ENCODE results near the gene LRRC9. TPM values are rescaled to one million over a fixed set of nuclear protein-coding genes. Genes with fewer than 3 reads are reported as not detected.

Gene LRRC9
- total RNA-seq, 2 donors from 2014 or later: 1.1 to 2.0 TPM

DNA sequence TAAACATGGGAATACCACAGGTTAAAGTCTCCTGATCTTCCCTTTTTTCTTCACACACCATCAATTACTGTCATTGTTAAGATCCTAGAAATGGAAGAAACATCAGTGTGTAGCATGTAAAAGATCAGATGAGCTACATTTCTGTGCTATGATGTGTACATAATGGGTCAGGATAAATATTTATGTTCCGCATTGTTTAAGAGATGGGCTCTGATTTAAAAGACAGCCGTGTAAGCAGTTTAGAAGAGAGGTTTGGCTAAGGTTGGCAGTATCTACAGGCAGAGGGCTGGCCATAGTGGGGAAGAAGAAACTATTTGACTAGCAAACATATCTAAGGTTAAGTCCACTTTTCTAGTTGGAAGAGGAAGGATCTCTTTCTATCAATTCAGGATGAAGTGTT is 49.4 kb downstream of the LRRC9 start:
- Histone ChIP-seq H3K4me3 (no peak overlapping the region), H3K27ac (peak overlapping the region in 1 of 2 donors; percentile 68), H3K36me3 (no peaks in the 10 kb centered on the region), H3K4me1 (replicated peaks) (peaks cover 6% of the 10 kb centered on the region), H3K27me3 (replicated peaks; ENCODE audit: insufficient read depth) (no peaks in the 10 kb centered on the region), H3K9me3 (no peaks in the 10 kb centered on the region)
- 27% methylated on average over 2 of the region's 2 CpGs for WGBS
- DNase-seq (ENCODE audit: low spot score): peak; percentile 60
- intact Hi-C loops (cut with DNase I): loop anchor here (5.0 kb wide), 1 partner anchor 213 kb away; no protein-coding TSS in a partner anchor
- TF ChIP-seq, protein P1, sequence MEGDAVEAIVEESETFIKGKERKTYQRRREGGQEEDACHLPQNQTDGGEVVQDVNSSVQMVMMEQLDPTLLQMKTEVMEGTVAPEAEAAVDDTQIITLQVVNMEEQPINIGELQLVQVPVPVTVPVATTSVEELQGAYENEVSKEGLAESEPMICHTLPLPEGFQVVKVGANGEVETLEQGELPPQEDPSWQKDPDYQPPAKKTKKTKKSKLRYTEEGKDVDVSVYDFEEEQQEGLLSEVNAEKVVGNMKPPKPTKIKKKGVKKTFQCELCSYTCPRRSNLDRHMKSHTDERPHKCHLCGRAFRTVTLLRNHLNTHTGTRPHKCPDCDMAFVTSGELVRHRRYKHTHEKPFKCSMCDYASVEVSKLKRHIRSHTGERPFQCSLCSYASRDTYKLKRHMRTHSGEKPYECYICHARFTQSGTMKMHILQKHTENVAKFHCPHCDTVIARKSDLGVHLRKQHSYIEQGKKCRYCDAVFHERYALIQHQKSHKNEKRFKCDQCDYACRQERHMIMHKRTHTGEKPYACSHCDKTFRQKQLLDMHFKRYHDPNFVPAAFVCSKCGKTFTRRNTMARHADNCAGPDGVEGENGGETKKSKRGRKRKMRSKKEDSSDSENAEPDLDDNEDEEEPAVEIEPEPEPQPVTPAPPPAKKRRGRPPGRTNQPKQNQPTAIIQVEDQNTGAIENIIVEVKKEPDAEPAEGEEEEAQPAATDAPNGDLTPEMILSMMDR (IDR thresholded peaks at IDR 0.05): no peak
- no peak for TF ChIP-seq POLR2A (IDR thresholded peaks at IDR 0.05)
- TF ChIP-seq POLR2AphosphoS5 (IDR thresholded peaks at IDR 0.05): peak; percentile 91

DNA sequence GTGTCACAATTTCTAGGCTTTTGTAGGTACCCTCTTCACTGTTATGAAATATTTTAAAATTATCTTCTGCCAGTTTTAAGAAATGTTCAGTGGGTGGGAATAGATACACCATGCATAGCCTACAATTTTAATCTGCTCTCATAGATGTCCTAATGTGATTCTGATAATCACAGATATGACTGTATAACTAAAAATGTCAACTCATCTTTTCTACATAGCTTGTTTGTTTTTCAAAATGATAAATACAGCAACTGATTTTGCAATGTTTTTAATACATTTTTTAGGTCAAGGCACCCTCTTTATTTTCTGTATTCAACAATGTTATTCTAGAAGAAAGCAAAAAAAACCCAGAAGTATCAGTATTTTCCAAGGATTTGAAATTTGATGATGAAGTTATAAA is 61.6 kb downstream of the LRRC9 start:
- H3K27me3 ChIP-seq (replicated peaks; ENCODE audit: insufficient read depth): no peaks in the 10 kb centered on the region
- H3K36me3 ChIP-seq: no peaks in the 10 kb centered on the region
- no peaks in the 10 kb centered on the region for H3K4me1 ChIP-seq (replicated peaks)
- DNase-seq (ENCODE audit: low spot score): no peak
- TF ChIP-seq POLR2A (IDR thresholded peaks at IDR 0.05) (no peak), POLR2AphosphoS5 (IDR thresholded peaks at IDR 0.05) (no peak)
- TF ChIP-seq, protein P1 (IDR thresholded peaks at IDR 0.05): no peak
- H3K9me3 ChIP-seq: no peaks in the 10 kb centered on the region
- no peak overlapping the region for H3K27ac ChIP-seq
- H3K4me3 ChIP-seq: no peak overlapping the region
- intact Hi-C loops (cut with DNase I): no loop called here

DNA sequence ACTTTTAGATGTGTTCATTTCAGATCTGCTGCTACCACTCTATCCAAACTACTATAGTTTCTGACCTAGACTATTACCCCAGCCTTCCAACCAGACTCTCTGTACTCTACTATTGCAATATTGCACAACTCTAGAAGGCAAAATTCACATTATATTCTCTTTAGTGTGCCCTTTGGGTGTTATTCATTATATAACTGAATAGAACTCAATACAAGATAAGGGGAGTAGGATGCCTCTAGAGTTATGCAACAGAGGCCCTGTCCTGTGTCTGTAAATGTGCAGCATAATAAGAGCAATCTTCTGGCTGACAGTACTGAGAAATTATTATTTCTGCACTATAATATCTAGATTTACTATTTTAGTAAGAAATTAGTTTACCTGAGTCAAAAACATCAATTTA is 63.1 kb downstream of the LRRC9 start:
- TF ChIP-seq, protein P1 (IDR thresholded peaks at IDR 0.05): no peak
- TF ChIP-seq POLR2AphosphoS5 (IDR thresholded peaks at IDR 0.05) (no peak), POLR2A (IDR thresholded peaks at IDR 0.05) (no peak)
- Histone ChIP-seq H3K27me3 (replicated peaks; ENCODE audit: insufficient read depth) (no peaks in the 10 kb centered on the region), H3K27ac (no peak overlapping the region), H3K4me3 (no peak overlapping the region), H3K36me3 (no peaks in the 10 kb centered on the region), H3K9me3 (no peaks in the 10 kb centered on the region), H3K4me1 (replicated peaks) (no peaks in the 10 kb centered on the region)
- intact Hi-C loops (cut with DNase I): no loop called here
- DNase-seq (ENCODE audit: low spot score): no peak

DNA sequence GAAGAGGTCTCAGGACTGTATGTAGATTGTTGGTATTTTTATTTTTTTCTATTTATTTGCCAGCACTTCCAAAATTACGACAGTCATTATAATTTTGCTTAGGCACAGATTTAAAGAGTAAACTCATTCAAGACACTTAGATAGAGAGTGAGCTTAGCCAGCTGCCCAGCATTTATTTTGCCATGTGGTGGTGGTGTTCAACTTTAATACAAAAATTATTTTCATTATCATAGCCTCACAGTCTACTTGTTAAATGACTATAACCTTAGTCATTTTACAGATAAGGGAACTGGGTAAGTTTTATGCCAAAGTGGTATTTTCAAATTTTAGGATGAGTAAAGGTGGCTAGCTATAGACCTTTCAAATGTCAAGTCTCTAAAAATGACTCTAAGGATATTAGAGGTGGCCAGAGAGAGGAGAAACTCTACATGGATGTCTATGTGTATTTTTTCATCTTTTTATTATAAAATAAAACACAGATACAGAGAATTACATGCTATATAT is 66.7 kb downstream of the LRRC9 start:
- intact Hi-C loops (cut with DNase I): no loop called here
- no peak for DNase-seq (ENCODE audit: low spot score)
- Histone ChIP-seq H3K27me3 (replicated peaks; ENCODE audit: insufficient read depth) (no peaks in the 10 kb centered on the region), H3K4me3 (no peak overlapping the region), H3K4me1 (replicated peaks) (no peaks in the 10 kb centered on the region), H3K36me3 (no peaks in the 10 kb centered on the region), H3K27ac (no peak overlapping the region), H3K9me3 (no peaks in the 10 kb centered on the region)
- WGBS: 77% methylated on average over 1 of the region's 1 CpG
- no peak for TF ChIP-seq POLR2AphosphoS5 (IDR thresholded peaks at IDR 0.05)
- TF ChIP-seq, protein P1 (IDR thresholded peaks at IDR 0.05): no peak
- TF ChIP-seq POLR2A (IDR thresholded peaks at IDR 0.05): no peak

DNA sequence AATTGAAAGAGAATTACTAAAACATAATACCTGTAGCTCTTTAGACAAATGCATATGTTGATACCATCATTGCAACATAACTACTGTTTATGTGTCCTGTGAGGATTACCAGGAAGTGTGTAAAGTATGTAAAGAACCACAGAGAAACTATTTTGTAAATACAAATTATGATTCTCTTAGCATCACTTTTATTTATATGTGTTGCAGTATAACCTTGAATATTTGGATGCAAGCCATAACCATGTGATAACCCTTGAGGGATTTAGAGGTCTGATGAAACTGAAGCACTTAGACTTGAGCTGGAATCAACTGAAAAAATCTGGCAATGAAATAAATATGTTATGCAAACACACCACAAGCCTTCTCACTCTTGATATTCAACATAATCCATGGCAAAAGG is 77.5 kb downstream of the LRRC9 start:
- no peak overlapping the region for H3K27ac ChIP-seq
- no peak for DNase-seq (ENCODE audit: low spot score)
- no peak overlapping the region for H3K4me3 ChIP-seq
- no peaks in the 10 kb centered on the region for H3K9me3 ChIP-seq
- H3K27me3 ChIP-seq (replicated peaks; ENCODE audit: insufficient read depth): no peaks in the 10 kb centered on the region
- TF ChIP-seq, protein P1 (IDR thresholded peaks at IDR 0.05): no peak
- TF ChIP-seq POLR2A (IDR thresholded peaks at IDR 0.05) (no peak), POLR2AphosphoS5 (IDR thresholded peaks at IDR 0.05) (no peak)
- intact Hi-C loops (cut with DNase I): no loop called here
- no peaks in the 10 kb centered on the region for H3K36me3 ChIP-seq
- no peaks in the 10 kb centered on the region for H3K4me1 ChIP-seq (replicated peaks)

Measured in prostate gland (tissue), 2 donors.